ENCODE measurements around the gene LMF1.

LMF1 gene

DNA sequence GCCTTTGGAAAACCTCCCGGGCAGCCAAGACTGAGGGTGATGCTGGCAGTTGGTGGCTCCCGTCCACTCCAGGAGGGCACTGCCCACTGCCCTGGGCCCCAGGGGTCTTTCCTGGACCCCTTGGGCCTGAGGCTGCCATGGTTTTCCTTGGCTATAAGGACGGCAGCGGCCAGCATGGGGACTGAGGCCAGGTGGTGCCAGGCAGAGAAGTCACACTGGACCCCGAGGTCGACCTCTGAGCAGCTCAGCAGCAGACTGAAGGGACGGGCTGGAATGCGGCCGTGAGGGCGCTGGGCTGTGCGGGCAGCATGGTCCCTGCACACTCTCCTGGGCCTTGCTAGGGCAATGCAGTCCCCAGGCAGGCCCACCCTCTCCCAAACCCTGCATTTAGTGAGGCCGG, 114.7 kb downstream of the LMF1 start:
- no peaks in the 10 kb centered on the region for H3K4me1 Mint-ChIP-seq (ENCODE audit: low read depth in 2 of 2)
- no peaks in the 10 kb centered on the region for H3K27me3 Mint-ChIP-seq
- H3K4me3 Mint-ChIP-seq = no peak overlapping the region
- H3K27ac Mint-ChIP-seq = no peak overlapping the region
- H3K9me3 Mint-ChIP-seq = no peaks in the 10 kb centered on the region
- ATAC-seq (replicated peaks) (no peak), DNase-seq (no peak)
- peaks cover 5% of the 10 kb centered on the region for H3K36me3 Mint-ChIP-seq (ENCODE audit: insufficient read depth)

DNA sequence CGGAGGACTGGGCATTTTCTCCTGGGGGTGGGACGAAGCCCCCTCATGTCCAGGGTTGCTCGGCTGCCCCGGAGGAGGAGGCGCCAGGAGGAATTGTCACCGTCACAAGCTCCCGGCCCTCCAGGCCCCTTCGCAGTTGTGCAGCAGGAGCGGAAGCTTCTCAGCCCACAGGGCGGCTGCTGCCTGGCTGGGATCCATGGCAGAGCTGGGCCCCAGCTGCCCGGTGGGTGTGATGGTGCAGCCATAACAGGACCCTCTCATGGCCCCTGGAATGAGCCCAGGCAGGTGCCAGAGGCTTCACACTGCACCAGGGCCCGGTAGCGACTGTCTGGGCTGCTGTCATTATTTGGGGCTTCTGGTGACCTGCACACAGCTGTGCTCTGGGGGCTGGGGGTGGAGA, 115.3 kb downstream of the LMF1 start:
- H3K36me3 Mint-ChIP-seq (ENCODE audit: insufficient read depth) = peaks cover 5% of the 10 kb centered on the region
- ATAC-seq (replicated peaks) = no peak
- no peaks in the 10 kb centered on the region for H3K9me3 Mint-ChIP-seq
- DNase-seq = no peak
- H3K4me3 Mint-ChIP-seq = no peak overlapping the region
- no peaks in the 10 kb centered on the region for H3K4me1 Mint-ChIP-seq (ENCODE audit: low read depth in 2 of 2)
- no peaks in the 10 kb centered on the region for H3K27me3 Mint-ChIP-seq
- no peak overlapping the region for H3K27ac Mint-ChIP-seq

DNA sequence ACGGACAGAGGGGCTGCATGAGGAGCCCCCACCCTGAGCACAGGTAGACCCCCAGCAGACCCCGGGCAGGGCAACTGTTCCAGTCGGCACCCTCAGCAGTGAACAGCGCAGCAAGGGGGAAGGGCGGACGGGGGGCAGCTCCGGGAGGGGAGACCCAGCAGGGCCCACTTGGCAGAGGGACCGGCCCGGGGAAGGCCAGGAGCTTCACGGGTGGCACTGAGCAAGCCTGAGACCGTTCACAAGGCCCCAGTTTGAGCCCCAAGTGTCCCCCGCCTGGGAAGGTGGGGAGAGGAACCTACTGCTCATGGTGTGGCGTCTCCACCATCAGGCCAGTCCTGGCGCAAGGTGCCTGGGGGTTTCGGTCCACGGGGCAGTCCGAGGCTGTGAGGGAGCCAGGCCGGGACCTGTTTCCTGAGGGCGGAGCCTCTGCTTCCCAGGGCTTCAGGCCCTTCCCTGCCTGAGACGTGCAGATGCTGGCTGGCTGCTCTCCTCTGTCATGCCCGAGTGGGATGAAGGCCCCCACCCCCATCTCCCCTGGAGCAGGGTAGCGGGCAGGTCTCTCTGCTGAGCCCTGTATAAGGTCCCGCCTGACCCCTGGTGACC, 115.9 kb downstream of the LMF1 start:
- Mint-ChIP-seq H3K4me3 (no peak overlapping the region), H3K27ac (no peak overlapping the region), H3K4me1 (ENCODE audit: low read depth in 2 of 2) (no peaks in the 10 kb centered on the region), H3K36me3 (ENCODE audit: insufficient read depth) (no peaks in the 10 kb centered on the region), H3K9me3 (no peaks in the 10 kb centered on the region), H3K27me3 (no peaks in the 10 kb centered on the region)
- no peak for DNase-seq
- ATAC-seq (replicated peaks) = no peak

DNA sequence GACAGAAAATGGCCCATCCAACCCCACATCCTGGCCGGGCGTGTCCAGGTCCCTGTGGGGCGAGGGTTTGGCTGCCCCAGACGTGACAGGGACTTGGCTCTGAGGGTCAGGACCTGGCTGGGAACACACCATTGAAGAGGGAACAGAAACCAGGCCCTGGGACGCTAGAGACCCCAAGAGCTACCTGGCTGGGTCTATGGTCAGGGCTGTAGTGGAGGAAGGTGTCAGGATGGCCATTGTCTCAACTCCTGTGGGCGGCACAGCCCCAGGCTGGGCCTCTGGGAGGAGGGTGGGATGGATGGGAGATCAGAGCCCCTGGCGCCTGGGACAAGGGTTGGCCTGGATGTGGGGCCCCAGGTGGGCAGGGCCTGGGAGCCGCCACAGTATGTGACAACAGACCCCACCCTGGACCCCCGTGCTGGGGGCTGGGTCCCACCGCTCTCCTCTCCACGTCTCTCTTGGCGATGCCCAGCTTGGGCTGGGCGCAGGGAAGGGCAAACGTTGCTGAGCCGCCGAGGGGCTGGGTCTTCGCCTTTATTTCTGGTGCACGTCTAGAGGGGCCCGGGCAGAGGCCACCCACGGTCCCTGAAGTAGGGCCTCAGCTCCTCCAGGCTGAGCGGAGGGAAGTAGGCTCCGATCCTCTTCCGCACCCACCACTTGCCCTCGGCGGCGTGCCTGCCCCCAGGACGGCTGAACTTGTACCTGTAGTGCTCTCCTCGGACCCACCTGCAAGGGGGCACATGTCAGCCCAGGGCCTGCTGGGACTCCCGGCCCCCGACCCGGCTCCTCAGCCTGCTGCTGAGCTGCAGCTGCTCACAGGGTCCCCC, 116.6 kb downstream of the LMF1 start:
- Mint-ChIP-seq H3K36me3 (ENCODE audit: insufficient read depth) (no peaks in the 10 kb centered on the region), H3K27me3 (no peaks in the 10 kb centered on the region), H3K4me1 (ENCODE audit: low read depth in 2 of 2) (no peaks in the 10 kb centered on the region), H3K9me3 (no peaks in the 10 kb centered on the region), H3K27ac (peak overlapping the region in 1 of 2 donors; percentile 2), H3K4me3 (no peak overlapping the region)
- DNase-seq (no peak), ATAC-seq (replicated peaks) (no peak)

DNA sequence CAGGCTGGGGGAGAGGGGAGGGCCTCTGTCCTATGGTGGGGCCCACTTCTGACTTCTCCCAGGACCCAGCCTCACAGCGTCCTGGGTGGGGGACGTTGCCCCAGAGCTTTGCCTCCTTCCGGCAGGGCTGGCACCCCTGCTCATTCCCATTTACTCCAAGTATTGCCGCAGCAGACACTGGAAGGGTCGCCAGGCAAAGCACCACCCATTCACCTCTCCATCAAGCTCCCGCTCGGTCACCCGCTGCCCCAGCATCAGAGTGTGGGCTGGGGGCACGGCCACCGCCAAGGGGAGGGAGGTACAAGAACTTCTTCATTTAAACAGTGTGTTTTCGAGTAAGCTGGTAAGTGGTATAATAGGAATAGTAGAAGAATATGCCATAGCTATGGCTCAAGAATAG, 117.5 kb downstream of the LMF1 start:
- no peaks in the 10 kb centered on the region for H3K4me1 Mint-ChIP-seq (ENCODE audit: low read depth in 2 of 2)
- H3K9me3 Mint-ChIP-seq = no peaks in the 10 kb centered on the region
- DNase-seq (no peak), ATAC-seq (replicated peaks) (no peak)
- H3K27ac Mint-ChIP-seq = peak overlapping the region in 1 of 2 donors; percentile 2
- H3K27me3 Mint-ChIP-seq = no peaks in the 10 kb centered on the region
- no peak overlapping the region for H3K4me3 Mint-ChIP-seq
- H3K36me3 Mint-ChIP-seq (ENCODE audit: insufficient read depth) = no peaks in the 10 kb centered on the region

DNA sequence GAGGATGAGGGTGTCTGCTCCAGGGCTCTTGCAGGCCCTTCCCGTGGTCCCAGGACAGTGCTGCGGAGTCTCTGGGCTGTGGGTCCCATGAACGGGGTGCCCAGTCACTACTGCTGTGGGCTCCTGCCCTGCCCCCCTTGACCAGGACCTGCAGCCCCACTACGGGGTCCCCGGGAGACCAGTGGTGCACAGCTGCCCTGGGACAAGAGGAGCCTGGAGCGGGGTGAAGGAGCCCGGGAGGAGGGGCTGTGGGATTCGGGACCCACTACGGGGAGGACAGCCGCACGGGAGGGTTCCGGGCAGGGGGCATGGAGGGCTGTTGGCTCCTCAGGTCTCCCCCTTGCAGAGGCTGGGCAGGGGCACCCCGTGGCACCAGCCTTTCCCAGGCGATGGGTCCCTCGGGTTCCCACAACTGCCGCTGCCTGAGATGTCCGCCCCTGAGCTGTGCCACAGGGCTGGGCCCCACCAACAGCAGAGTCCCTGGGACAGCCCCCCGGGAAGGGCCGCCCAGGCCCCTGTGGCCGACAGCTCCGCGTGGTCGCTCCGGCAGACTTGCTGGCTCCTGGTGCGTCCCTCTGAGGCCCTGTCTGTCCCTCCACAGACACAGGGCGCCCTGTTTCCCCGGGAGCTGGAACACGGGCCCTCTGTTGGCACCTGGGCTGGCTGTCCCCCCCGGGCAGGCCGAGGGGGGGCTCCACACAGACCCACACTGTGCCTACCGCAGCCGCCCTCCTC, 118.2 kb downstream of the LMF1 start:
- Mint-ChIP-seq H3K27me3 (no peaks in the 10 kb centered on the region), H3K9me3 (no peaks in the 10 kb centered on the region), H3K4me1 (ENCODE audit: low read depth in 2 of 2) (no peaks in the 10 kb centered on the region), H3K27ac (no peak overlapping the region), H3K36me3 (ENCODE audit: insufficient read depth) (no peaks in the 10 kb centered on the region), H3K4me3 (no peak overlapping the region)
- DNase-seq (no peak), ATAC-seq (replicated peaks) (no peak)

DNA sequence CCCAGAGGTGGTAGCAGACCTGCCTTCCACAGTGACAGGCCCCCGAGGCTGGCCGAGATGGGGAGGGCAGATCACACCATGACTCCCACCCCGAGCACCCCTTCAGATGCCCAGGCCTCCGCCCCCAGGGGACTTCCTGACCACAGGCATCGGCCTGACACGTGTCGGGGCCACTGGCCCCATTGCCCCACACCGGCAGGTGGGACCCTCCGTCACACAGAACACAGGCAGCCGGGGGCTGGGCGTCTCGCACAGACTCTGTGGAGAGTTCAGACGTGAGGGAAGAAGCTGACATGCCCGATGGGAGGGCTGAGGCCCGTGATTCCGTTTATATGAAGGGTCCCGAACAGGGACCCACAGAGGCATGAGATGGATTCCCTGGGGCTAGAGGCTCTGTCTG, 118.9 kb downstream of the LMF1 start:
- no peaks in the 10 kb centered on the region for H3K9me3 Mint-ChIP-seq
- ATAC-seq (replicated peaks) = no peak
- no peak overlapping the region for H3K27ac Mint-ChIP-seq
- no peaks in the 10 kb centered on the region for H3K27me3 Mint-ChIP-seq
- H3K4me3 Mint-ChIP-seq = no peak overlapping the region
- no peak for DNase-seq
- no peaks in the 10 kb centered on the region for H3K36me3 Mint-ChIP-seq (ENCODE audit: insufficient read depth)
- H3K4me1 Mint-ChIP-seq (ENCODE audit: low read depth in 2 of 2) = no peaks in the 10 kb centered on the region

DNA sequence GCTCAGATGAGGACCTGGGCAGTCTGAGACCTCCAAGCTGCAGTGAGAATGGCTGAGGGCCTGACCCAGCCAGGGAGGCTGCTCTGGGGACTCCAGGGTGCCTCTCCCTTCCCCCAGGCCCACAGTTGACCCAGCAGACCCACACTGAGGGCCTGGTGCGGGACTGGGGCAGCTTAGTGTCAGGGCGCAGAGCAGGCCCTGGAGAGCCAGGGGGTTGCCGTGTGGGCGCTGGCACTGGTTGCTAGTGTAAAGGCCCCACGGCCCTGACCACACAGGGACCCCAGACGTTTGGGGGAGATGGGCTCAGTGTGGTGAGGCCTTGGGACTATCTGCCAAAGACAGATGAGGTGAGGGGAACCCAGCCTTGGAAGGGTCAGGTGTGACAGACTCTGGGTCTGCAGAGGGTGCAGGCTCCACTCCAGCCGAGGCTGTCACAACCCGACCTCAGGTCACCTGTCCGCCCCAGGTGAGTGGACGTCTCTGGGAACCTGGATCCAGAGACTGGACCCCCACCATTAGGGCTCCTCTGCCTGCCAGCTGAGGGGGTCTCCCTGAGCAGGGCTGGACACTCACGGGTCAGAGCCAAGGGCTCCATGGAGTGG, 119.5 kb downstream of the LMF1 start:
- Mint-ChIP-seq H3K36me3 (ENCODE audit: insufficient read depth) (no peaks in the 10 kb centered on the region), H3K27me3 (no peaks in the 10 kb centered on the region), H3K27ac (no peak overlapping the region), H3K9me3 (no peaks in the 10 kb centered on the region), H3K4me1 (ENCODE audit: low read depth in 2 of 2) (no peaks in the 10 kb centered on the region), H3K4me3 (no peak overlapping the region)
- ATAC-seq (replicated peaks) = no peak
- DNase-seq = no peak

DNA sequence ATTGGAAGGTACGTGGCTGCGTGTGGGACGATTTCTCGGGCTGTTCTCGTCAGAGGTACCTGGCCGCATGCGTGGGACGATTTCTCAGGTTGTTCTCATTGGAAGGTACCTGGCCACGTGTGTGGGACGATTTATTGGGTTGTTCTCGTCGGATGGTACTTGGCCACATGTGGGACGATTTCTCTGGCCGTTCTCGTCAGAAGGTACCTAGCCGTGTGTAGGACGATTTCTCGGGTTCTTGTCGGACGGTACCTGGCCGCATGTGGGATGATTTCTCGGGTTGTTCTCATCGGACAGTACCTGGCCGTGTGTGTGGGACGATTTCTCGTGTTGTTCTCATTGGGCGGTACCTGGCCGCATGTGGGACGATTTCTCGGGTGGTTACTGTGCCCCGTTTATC, 120.1 kb downstream of the LMF1 start:
- Mint-ChIP-seq H3K4me3 (no peak overlapping the region), H3K27me3 (no peaks in the 10 kb centered on the region), H3K36me3 (ENCODE audit: insufficient read depth) (no peaks in the 10 kb centered on the region), H3K9me3 (no peaks in the 10 kb centered on the region), H3K4me1 (ENCODE audit: low read depth in 2 of 2) (no peaks in the 10 kb centered on the region), H3K27ac (no peak overlapping the region)
- DNase-seq (no peak), ATAC-seq (replicated peaks) (no peak)

DNA sequence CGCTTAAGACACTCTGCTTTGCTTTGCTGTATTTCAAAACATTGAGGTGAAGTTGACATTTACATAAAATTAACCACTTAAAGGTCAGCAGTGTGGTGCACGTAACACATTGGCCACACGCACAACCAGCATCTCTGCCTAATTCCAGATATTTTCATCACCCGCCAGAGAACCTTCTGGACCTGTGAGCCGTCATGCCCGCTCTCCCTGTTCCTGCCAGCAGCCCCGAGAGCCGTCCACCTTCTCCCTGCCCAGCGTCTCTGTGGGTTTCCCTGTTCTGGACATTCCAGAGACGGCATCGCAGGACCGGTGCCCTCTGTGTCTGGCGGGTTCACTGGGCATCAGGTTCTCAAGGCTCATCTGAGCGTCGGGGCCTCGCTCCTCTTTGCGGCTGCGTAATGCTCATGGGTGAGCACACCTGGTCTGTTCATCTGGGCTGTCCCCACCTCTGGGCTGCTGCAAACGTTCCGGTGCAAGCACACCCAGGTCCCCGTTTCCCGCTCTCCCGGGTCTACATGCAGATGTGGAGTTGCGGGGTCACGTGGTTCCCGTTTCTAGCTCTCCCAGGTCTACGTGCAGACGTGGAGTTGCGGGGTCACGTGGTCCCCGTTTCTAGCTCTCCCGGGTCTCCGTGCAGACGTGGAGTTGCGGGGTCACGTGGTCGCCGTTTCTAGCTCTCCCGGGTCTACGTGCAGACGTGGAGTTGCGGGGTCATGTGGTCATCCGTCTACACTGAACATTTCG, 122.1 kb downstream of the LMF1 start:
- H3K4me1 Mint-ChIP-seq (ENCODE audit: low read depth in 2 of 2) = no peaks in the 10 kb centered on the region
- peaks cover 4% of the 10 kb centered on the region for H3K36me3 Mint-ChIP-seq (ENCODE audit: insufficient read depth)
- no peaks in the 10 kb centered on the region for H3K9me3 Mint-ChIP-seq
- no peak overlapping the region for H3K4me3 Mint-ChIP-seq
- ATAC-seq (replicated peaks) (no peak), DNase-seq (no peak)
- no peaks in the 10 kb centered on the region for H3K27me3 Mint-ChIP-seq
- no peak overlapping the region for H3K27ac Mint-ChIP-seq

DNA sequence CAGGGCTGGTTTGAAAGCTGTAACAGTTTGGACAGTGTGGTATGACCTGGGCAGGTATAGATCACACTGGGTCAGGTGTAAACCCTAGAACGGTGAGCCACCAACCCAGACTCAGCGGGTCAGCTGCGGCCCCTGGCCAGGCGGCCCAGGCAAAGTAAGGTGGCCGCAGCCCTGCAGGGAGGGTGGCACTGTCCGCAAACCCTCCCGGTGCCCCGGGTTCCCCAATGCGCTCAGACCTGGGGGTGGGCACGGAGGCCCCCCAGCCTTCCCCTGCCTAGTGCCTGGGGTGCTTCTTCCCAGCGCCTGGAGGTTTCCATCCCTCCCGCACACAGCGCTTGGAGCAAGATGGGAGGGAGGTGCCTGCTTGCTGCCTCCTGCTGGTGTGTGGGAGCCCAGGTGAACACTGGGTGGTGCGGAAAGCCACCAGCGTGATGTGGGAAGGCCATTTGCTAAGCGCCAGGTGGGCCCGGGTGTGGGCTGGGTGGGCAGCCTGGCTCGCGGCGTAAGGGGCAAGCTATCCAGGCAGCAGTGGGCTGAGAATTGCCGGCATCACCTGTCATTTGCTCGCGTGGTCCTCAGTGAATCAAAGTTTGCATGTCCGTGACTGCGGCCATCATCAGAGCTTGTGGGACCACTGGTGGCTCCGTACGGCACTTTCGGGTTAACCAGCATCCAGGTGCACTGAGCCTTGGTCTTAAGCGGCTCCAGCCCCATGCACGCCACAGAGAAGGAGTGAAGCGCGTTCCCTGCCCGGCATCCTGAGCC, 122.9 kb downstream of the LMF1 start:
- Mint-ChIP-seq H3K4me3 (no peak overlapping the region), H3K27me3 (no peaks in the 10 kb centered on the region), H3K9me3 (no peaks in the 10 kb centered on the region), H3K27ac (no peak overlapping the region), H3K36me3 (ENCODE audit: insufficient read depth) (peaks cover 4% of the 10 kb centered on the region), H3K4me1 (ENCODE audit: low read depth in 2 of 2) (no peaks in the 10 kb centered on the region)
- DNase-seq (no peak), ATAC-seq (replicated peaks) (no peak)

DNA sequence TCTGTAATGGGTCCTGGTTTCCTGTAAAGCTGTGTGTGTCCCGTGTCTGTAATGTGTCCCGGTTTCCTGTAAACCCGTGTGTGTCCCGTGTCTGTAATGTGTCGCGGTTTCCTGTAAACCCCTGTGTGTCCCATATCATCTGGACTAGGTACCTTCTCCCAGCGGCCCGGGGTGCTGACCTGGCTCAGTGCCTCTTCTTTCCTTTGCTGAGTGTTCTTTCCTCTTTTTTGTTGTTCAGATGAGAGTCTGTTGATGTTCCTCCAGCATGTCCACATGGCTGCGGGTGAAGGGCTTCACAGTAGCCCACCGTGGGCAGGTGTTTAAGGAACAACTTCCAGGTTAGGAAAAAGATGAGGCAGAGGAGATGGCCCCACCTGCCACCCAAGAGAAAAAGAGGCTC, 123.6 kb downstream of the LMF1 start:
- H3K36me3 Mint-ChIP-seq (ENCODE audit: insufficient read depth) = peaks cover 4% of the 10 kb centered on the region
- no peaks in the 10 kb centered on the region for H3K9me3 Mint-ChIP-seq
- no peak for DNase-seq
- H3K4me3 Mint-ChIP-seq = no peak overlapping the region
- H3K27ac Mint-ChIP-seq = no peak overlapping the region
- H3K4me1 Mint-ChIP-seq (ENCODE audit: low read depth in 2 of 2) = no peaks in the 10 kb centered on the region
- ATAC-seq (replicated peaks) = no peak
- no peaks in the 10 kb centered on the region for H3K27me3 Mint-ChIP-seq

DNA sequence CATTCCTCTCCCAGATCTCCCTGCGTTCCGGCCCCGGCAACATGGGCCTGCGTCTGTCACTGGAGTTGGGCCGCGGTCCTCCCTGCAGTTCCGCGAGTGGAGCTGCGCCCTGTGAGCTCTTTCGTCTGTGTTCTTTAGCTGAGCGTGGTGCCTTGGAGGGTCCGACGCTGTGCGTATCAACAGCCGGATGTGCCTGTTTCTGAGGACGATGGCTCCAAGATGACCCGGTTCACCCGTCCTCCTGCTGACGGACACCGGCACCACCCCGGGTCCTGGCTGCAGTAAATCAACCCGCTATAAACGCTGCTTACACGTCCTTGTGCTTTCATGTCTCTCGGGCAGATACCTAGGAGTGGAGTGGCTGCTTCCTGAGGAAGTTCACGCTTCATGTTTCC, 125.4 kb downstream of the LMF1 start:
- no peaks in the 10 kb centered on the region for H3K4me1 Mint-ChIP-seq (ENCODE audit: low read depth in 2 of 2)
- DNase-seq (no peak), ATAC-seq (replicated peaks) (no peak)
- no peaks in the 10 kb centered on the region for H3K9me3 Mint-ChIP-seq
- H3K27ac Mint-ChIP-seq = no peak overlapping the region
- no peaks in the 10 kb centered on the region for H3K27me3 Mint-ChIP-seq
- H3K36me3 Mint-ChIP-seq (ENCODE audit: insufficient read depth) = peaks cover 4% of the 10 kb centered on the region
- H3K4me3 Mint-ChIP-seq = no peak overlapping the region

Measured in effector memory CD8-positive, alpha-beta T cell (primary cell).